Measurements from ENCODE around the gene BYSL. TPM values are rescaled to one million over a fixed set of nuclear protein-coding genes. Genes with fewer than 3 reads are reported as not detected.

Gene BYSL
- polyA plus RNA-seq, 1 donor (not counting 4 experiments of a cell fraction or from before 2014, with no cell fraction given) = 34.3 TPM

DNA sequence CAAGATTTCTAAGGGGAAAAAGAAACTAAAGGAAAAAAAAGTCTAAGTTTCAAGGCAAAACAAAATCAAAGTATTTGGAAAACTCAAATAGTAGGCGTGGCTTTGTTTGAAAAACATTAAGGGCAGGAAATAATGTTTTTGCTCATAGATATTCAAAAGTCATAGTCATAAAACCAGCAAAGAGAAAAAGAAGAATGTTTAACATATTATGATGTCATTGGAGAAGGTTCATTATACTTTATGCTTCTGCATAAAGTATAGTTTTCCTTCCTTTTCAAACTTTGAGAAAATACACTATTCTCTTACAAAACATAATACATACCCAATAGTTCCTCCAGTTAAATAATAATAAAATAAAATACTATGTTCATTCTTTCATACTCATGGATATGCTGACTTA lies 39.8 kb upstream of the BYSL start:
- Histone ChIP-seq H3K27me3 (ENCODE audit: control insufficient read depth, extremely low read depth, insufficient read depth, low read length) (no peaks in the 10 kb centered on the region), H3K36me3 (ENCODE audit: control insufficient read depth in 2 of 2, extremely low read depth in 1 of 2, insufficient read depth in 2 of 2, low read length in 2 of 2) (no peaks in the 10 kb centered on the region), H3K79me2 (ENCODE audit: control insufficient read depth, insufficient read depth, low read length) (no peaks in the 10 kb centered on the region), H4K20me1 (ENCODE audit: control insufficient read depth, extremely low read depth, insufficient read depth, low read length) (no peaks in the 10 kb centered on the region), H3K4me1 (ENCODE audit: control insufficient read depth, extremely low read depth, insufficient read depth, low read length) (no peaks in the 10 kb centered on the region), H3K4me3 (ENCODE audit: control insufficient read depth in 2 of 3, extremely low read depth in 1 of 3, insufficient read depth in 2 of 3, low read depth in 1 of 3, low read length in 3 of 3) (no peak overlapping the region), H3K9me1 (ENCODE audit: control insufficient read depth, extremely low read depth, insufficient read depth, low read length) (no peaks in the 10 kb centered on the region), H2AFZ (ENCODE audit: control insufficient read depth, low read length) (no peak overlapping the region), H3K4me2 (ENCODE audit: control insufficient read depth, extremely low read depth, insufficient read depth, low read depth, low read length) (no peak overlapping the region), H3K27ac (ENCODE audit: control insufficient read depth, insufficient read depth, low read length) (no peak overlapping the region), H3K9ac (ENCODE audit: control insufficient read depth, extremely low read depth, insufficient read depth, low read length) (no peak overlapping the region), H3K9me3 (ENCODE audit: control insufficient read depth, low read depth, low read length) (no peaks in the 10 kb centered on the region)
- DNase-seq (ENCODE audit: low read depth, low spot score) (no peak), FAIRE-seq (no peak)
- dilution Hi-C loops (cut with MboI; ENCODE audit: extremely low pct_ligation_motif_present, low sequenced_read_pairs) = no loop called here
- TF ChIP-seq, protein P1, sequence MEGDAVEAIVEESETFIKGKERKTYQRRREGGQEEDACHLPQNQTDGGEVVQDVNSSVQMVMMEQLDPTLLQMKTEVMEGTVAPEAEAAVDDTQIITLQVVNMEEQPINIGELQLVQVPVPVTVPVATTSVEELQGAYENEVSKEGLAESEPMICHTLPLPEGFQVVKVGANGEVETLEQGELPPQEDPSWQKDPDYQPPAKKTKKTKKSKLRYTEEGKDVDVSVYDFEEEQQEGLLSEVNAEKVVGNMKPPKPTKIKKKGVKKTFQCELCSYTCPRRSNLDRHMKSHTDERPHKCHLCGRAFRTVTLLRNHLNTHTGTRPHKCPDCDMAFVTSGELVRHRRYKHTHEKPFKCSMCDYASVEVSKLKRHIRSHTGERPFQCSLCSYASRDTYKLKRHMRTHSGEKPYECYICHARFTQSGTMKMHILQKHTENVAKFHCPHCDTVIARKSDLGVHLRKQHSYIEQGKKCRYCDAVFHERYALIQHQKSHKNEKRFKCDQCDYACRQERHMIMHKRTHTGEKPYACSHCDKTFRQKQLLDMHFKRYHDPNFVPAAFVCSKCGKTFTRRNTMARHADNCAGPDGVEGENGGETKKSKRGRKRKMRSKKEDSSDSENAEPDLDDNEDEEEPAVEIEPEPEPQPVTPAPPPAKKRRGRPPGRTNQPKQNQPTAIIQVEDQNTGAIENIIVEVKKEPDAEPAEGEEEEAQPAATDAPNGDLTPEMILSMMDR (optimal IDR thresholded peaks at IDR 0.05 in 1 of 3, IDR thresholded peaks at IDR 0.05 in 1 of 3, conservative IDR thresholded peaks at IDR 0.05 in 1 of 3; ENCODE audit: extremely low read depth in 1 of 3, insufficient read depth in 2 of 3, low read length in 3 of 3) = no peak
- no peak for TF ChIP-seq EZH2 (IDR thresholded peaks at IDR 0.05; ENCODE audit: low read length)

DNA sequence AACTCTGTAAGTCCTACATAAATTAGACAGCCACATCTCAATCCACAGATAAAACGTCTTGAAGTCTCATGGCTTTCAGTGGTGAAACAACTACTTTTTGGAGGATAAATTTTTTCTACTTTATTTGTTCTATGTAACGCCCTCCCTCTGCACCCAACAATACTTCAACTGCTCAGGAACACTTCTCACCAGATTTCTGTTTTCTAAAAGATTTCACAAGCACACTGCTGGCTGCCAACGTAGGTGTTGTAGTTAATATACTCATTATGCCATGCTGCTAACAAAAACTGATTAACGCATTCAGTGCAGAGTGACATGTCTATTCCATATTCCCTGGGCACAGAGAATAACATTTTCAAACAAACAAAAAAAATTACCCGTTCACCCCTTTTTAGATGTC lies 36.3 kb upstream of the BYSL start:
- dilution Hi-C loops (cut with MboI; ENCODE audit: extremely low pct_ligation_motif_present, low sequenced_read_pairs) = no loop called here
- no peaks in the 10 kb centered on the region for H3K27me3 ChIP-seq (ENCODE audit: control insufficient read depth, extremely low read depth, insufficient read depth, low read length)
- H3K36me3 ChIP-seq (ENCODE audit: control insufficient read depth in 2 of 2, extremely low read depth in 1 of 2, insufficient read depth in 2 of 2, low read length in 2 of 2) = peaks cover 1 to 4% of the 10 kb centered on the region in 2 experiments
- no peaks in the 10 kb centered on the region for H3K9me3 ChIP-seq (ENCODE audit: control insufficient read depth, low read depth, low read length)
- no peak overlapping the region for H3K9ac ChIP-seq (ENCODE audit: control insufficient read depth, extremely low read depth, insufficient read depth, low read length)
- H2AFZ ChIP-seq (ENCODE audit: control insufficient read depth, low read length) = no peak overlapping the region
- no peak for DNase-seq (ENCODE audit: low read depth, low spot score)
- FAIRE-seq = no peak
- H3K9me1 ChIP-seq (ENCODE audit: control insufficient read depth, extremely low read depth, insufficient read depth, low read length) = no peaks in the 10 kb centered on the region
- no peak overlapping the region for H3K4me2 ChIP-seq (ENCODE audit: control insufficient read depth, extremely low read depth, insufficient read depth, low read depth, low read length)
- H3K27ac ChIP-seq (ENCODE audit: control insufficient read depth, insufficient read depth, low read length) = no peak overlapping the region
- H3K4me1 ChIP-seq (ENCODE audit: control insufficient read depth, extremely low read depth, insufficient read depth, low read length) = no peaks in the 10 kb centered on the region
- H4K20me1 ChIP-seq (ENCODE audit: control insufficient read depth, extremely low read depth, insufficient read depth, low read length) = no peaks in the 10 kb centered on the region
- no peaks in the 10 kb centered on the region for H3K79me2 ChIP-seq (ENCODE audit: control insufficient read depth, insufficient read depth, low read length)
- H3K4me3 ChIP-seq (ENCODE audit: control insufficient read depth in 2 of 3, extremely low read depth in 1 of 3, insufficient read depth in 2 of 3, low read depth in 1 of 3, low read length in 3 of 3) = no peak overlapping the region
- TF ChIP-seq EZH2 (IDR thresholded peaks at IDR 0.05; ENCODE audit: low read length) = no peak

DNA sequence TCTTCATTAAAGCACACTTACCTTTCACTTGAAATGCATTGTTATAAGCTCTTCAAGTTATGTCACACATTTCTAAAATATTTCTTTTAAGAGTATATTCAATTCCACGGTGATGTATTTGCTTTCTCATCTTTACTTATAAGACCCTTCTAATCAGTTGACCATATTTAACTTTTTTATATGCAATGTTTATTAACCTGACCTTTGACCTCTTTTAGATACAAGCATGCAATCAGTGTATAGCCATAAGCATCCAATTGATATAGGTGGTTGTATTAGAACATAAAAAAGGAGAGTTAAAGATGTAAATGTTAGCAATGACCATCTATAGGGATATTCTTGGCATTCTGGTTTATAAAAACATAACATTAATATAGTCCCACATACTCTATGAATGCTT lies 35.4 kb upstream of the BYSL start:
- Histone ChIP-seq H3K79me2 (ENCODE audit: control insufficient read depth, insufficient read depth, low read length) (no peaks in the 10 kb centered on the region), H3K4me3 (ENCODE audit: control insufficient read depth in 2 of 3, extremely low read depth in 1 of 3, insufficient read depth in 2 of 3, low read depth in 1 of 3, low read length in 3 of 3) (no peak overlapping the region), H3K9ac (ENCODE audit: control insufficient read depth, extremely low read depth, insufficient read depth, low read length) (no peak overlapping the region), H3K27ac (ENCODE audit: control insufficient read depth, insufficient read depth, low read length) (no peak overlapping the region), H3K9me3 (ENCODE audit: control insufficient read depth, low read depth, low read length) (no peaks in the 10 kb centered on the region), H3K4me2 (ENCODE audit: control insufficient read depth, extremely low read depth, insufficient read depth, low read depth, low read length) (no peak overlapping the region), H3K27me3 (ENCODE audit: control insufficient read depth, extremely low read depth, insufficient read depth, low read length) (no peaks in the 10 kb centered on the region), H3K4me1 (ENCODE audit: control insufficient read depth, extremely low read depth, insufficient read depth, low read length) (no peaks in the 10 kb centered on the region), H2AFZ (ENCODE audit: control insufficient read depth, low read length) (no peak overlapping the region), H4K20me1 (ENCODE audit: control insufficient read depth, extremely low read depth, insufficient read depth, low read length) (no peaks in the 10 kb centered on the region), H3K36me3 (ENCODE audit: control insufficient read depth in 2 of 2, extremely low read depth in 1 of 2, insufficient read depth in 2 of 2, low read length in 2 of 2) (peaks cover 1 to 4% of the 10 kb centered on the region in 2 experiments), H3K9me1 (ENCODE audit: control insufficient read depth, extremely low read depth, insufficient read depth, low read length) (no peaks in the 10 kb centered on the region)
- dilution Hi-C loops (cut with MboI; ENCODE audit: extremely low pct_ligation_motif_present, low sequenced_read_pairs) = no loop called here
- no peak for FAIRE-seq
- DNase-seq (ENCODE audit: low read depth, low spot score) = no peak
- TF ChIP-seq, protein P1 (optimal IDR thresholded peaks at IDR 0.05 in 1 of 3, IDR thresholded peaks at IDR 0.05 in 1 of 3, conservative IDR thresholded peaks at IDR 0.05 in 1 of 3; ENCODE audit: extremely low read depth in 1 of 3, insufficient read depth in 2 of 3, low read length in 3 of 3) = no peak
